ENCODE measurements around the gene OPN1MW2.
"Not testable (repeated sequence)": the region's sequence is repeated elsewhere in the genome, so short reads cannot be mapped to it uniquely, and the experiment has no call there.

The OPN1MW2 gene

DNA sequence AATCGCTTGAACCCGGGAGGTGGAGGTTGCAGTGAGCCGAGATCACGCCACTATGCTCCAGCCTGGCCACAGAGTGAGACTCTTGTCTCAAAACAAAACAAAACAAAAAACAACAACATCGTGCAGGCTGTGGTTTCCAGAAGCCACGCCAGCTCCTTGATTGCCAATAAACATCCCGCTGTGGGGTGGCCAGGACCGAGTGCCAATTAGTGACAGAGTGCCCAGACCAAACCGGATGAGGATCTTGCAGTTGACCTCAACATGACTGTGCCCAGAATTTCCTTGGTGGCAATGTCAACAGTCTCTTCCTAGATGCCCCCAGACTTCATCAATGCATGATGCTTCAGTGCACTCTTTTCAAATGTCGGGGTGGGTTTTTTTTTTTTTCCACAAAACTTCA, 39.2 kb downstream of the OPN1MW2 start:
- not testable (repeated sequence) for FAIRE-seq; DNase-seq (ENCODE audit: insufficient read length, low spot score)

DNA sequence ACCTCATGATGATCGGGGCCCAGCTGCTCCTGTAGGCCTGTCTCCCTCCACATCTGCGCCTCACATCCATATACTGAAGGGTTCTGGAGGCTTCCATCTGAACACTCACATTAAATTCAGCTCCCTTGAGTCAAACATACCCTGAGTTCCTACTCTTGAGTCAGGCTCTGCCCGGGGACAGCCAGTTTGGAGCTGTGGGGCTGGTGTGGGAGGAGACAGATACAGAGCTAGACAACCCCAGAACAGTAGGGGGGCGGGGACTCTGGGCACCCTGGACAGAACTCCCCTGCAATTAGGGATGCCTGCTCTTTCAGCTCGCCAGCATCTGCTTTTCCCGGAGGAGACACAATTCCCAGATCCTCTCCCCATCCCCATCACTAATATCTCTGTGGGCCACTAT, 43.5 kb downstream of the OPN1MW2 start:
- FAIRE-seq; DNase-seq (ENCODE audit: insufficient read length, low spot score): not testable (repeated sequence)

DNA sequence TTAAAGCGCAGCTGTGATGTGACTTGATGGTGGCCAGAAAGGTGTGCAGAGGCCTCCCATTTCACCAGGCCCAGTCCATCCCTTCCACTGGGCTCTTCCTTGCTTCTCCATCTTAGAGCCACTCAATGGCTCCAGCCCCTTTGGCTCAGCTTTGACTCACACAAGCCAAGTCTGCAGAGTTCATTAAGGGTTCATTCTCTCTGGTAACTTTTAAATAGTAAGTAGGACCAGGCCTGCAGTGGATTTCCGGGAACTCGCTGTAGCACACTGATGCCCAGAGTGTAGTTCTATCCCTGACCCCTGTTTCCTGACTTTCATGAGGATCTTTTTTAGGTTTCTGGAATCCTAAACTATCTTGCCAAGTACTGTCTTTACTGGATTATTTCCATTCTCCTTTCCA, 49.7 kb downstream of the OPN1MW2 start:
- DNase-seq (ENCODE audit: insufficient read length, low spot score); FAIRE-seq: not testable (repeated sequence)

All from D721Med (cell line).